ENCODE data around the gene PPP2R3A. TPM values are rescaled to one million over a fixed set of nuclear protein-coding genes. Genes with fewer than 3 reads are reported as not detected.
A peak's percentile ranks its signal among the peaks of the same experiment; 100 is the strongest.
"Not testable (repeated sequence)": the region's sequence is repeated elsewhere in the genome, so short reads cannot be mapped to it uniquely, and the experiment has no call there.

Gene PPP2R3A
- total RNA-seq, 6 experiments from 2014 or later: 1.0 to 3.2 (median 1.7) TPM

- H3K27ac ChIP-seq: no peak overlapping the region
- 67% methylated on average over 1 of the region's 1 CpG for WGBS (ENCODE audit: insufficient coverage, low coverage, low lambda C conversion rate, missing lambda C conversion rate)
- DNase-seq (peak in 2 of 3 donors; percentile 33 to 69), ATAC-seq (peak; percentile 95 to 98 (median 97))
- H3K4me1 ChIP-seq: peaks cover 0 to 7% (median 0%) of the 10 kb centered on the region in 4 donors
- no peaks in the 10 kb centered on the region for H3K36me3 ChIP-seq
- intact Hi-C loops (cut with DNase I): loop anchor here in 1 of 2 donors (10.0 kb wide), 1 partner anchor 679 kb away; the partner anchor contains the start of gene STAG1
- H3K27me3 ChIP-seq: no peaks in the 10 kb centered on the region
- no peak overlapping the region for H3K4me3 ChIP-seq
- TF ChIP-seq POLR2A (IDR thresholded peaks at IDR 0.05) (no peak), CTCF (IDR thresholded peaks at IDR 0.05) (peak; percentile 90 to 98 (median 95))
- H3K9me3 ChIP-seq: no peaks in the 10 kb centered on the region
Measured at GRCh38 chr3:136075218-136075808, 109.8 kb downstream of the PPP2R3A start.

GRCh38 chr3:136075811-136076210 lies 110.3 kb downstream of the PPP2R3A start:
- Histone ChIP-seq H3K4me3 (no peak overlapping the region), H3K4me1 (peaks cover 0 to 7% (median 0%) of the 10 kb centered on the region in 4 donors), H3K27me3 (no peaks in the 10 kb centered on the region), H3K9me3 (no peaks in the 10 kb centered on the region), H3K27ac (no peak overlapping the region), H3K36me3 (no peaks in the 10 kb centered on the region)
- no peak for DNase-seq
- peak; percentile 72 to 84 (median 79) for ATAC-seq
- no peak for TF ChIP-seq CTCF (IDR thresholded peaks at IDR 0.05)
- 12% methylated on average over 3 of the region's 3 CpGs for WGBS (ENCODE audit: insufficient coverage, low coverage, low lambda C conversion rate, missing lambda C conversion rate)
- intact Hi-C loops (cut with DNase I): loop anchor here in 1 of 2 donors (10.0 kb wide), 1 partner anchor 679 kb away; the partner anchor contains the start of gene STAG1

- Histone ChIP-seq H3K27ac (no peak overlapping the region), H3K27me3 (no peaks in the 10 kb centered on the region), H3K4me1 (peaks cover 0 to 7% (median under 1%) of the 10 kb centered on the region in 4 donors), H3K9me3 (no peaks in the 10 kb centered on the region), H3K36me3 (no peaks in the 10 kb centered on the region), H3K4me3 (no peak overlapping the region)
- peak; percentile 52 to 74 (median 68) for TF ChIP-seq CTCF (IDR thresholded peaks at IDR 0.05)
- TF ChIP-seq POLR2A (IDR thresholded peaks at IDR 0.05): no peak
- intact Hi-C loops (cut with DNase I): loop anchor here in 1 of 2 donors (10.0 kb wide), 1 partner anchor 676 kb away; the partner anchor contains the start of gene STAG1
- WGBS (ENCODE audit: insufficient coverage, low coverage, low lambda C conversion rate, missing lambda C conversion rate): 71% methylated on average over 6 of the region's 6 CpGs
- ATAC-seq: peak; percentile 38 to 57 (median 56)
- DNase-seq: no peak
Measured at GRCh38 chr3:136078421-136079364, 113.2 kb downstream of the PPP2R3A start.

- H3K4me1 ChIP-seq; H3K27ac ChIP-seq; H3K36me3 ChIP-seq; H3K4me3 ChIP-seq; H3K27me3 ChIP-seq; DNase-seq; ATAC-seq; intact Hi-C loops (cut with DNase I); H3K9me3 ChIP-seq: not testable (repeated sequence)
- 80% methylated on average over 1 of the region's 4 CpGs for WGBS (ENCODE audit: insufficient coverage, low coverage, low lambda C conversion rate, missing lambda C conversion rate)
Measured at GRCh38 chr3:136083641-136084382, 118.3 kb downstream of the PPP2R3A start.

DNA sequence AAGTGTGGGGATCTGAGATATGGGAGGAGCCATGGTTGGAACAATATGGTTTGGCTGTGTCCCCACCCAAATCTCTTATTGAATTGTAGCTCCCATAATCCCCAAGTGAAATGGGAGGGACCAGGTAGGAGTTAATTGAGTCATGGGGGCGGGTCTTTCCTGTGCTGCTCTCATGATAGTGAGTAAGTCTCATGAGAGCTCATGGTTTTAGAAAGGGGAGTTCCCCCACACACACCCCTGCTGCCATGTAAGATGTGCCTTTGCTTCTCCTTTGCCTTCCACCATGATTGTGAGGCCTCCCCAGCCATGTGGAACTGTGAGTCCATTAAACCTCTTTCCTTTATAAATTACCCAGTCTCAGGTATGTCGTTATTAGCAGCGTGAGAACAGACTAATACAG lies 119.5 kb downstream of the PPP2R3A start:
- not testable (repeated sequence) for H3K36me3 ChIP-seq, H3K4me3 ChIP-seq

More for the DNA sequence above, 119.5 kb downstream of the PPP2R3A start:
- H3K4me1 ChIP-seq; H3K9me3 ChIP-seq; H3K27ac ChIP-seq; DNase-seq; H3K27me3 ChIP-seq; intact Hi-C loops (cut with DNase I); ATAC-seq: not testable (repeated sequence)
- 100% methylated on average over 2 of the region's 3 CpGs for WGBS (ENCODE audit: insufficient coverage, low coverage, low lambda C conversion rate, missing lambda C conversion rate)

All from right lobe of liver (tissue), 6 donors.